Measurements from ENCODE around the gene ABCA5.
"Not testable (repeated sequence)": the region's sequence is repeated elsewhere in the genome, so short reads cannot be mapped to it uniquely, and the experiment has no call there.

Gene ABCA5

DNA sequence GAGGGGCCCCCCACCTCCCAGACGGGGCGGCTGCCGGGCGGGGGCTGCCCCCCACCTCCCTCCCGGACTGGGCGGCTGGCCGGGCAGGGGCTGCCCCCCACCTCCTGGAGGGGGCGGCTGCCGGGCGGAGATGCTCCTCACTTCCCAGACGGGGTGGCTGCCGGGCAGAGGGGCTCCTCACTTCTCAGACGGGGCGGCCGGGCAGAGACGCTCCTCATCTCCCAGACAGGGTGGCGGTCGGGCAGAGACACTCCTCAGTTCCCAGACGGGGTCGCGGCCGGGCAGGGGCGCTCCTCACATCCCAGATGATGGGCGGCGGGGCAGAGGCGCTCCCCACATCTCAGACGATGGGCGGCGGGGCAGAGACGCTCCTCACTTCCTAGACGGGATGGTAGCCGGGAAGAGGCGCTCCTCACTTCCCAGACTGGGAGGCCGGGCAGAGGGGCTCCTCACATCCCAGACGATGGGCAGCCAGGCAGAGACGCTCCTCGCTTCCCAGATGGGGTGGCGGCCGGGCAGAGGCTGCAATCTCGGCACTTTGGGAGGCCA is 130.8 kb downstream of the ABCA5 start:
- not testable (repeated sequence) for DNase-seq

Measured in activated naive CD4-positive, alpha-beta T cell (primary cell).